ENCODE results near the gene GOLGA6D.
A peak's percentile ranks its signal among the peaks of the same experiment; 100 is the strongest.
"Not testable (repeated sequence)": the region's sequence is repeated elsewhere in the genome, so short reads cannot be mapped to it uniquely, and the experiment has no call there.

GOLGA6D gene

GRCh38 chr15:75335313-75335704, 52.7 kb downstream of the GOLGA6D start:
- no peak for DNase-seq

- peak; percentile 50 to 57 for DNase-seq
Measured at GRCh38 chr15:75335705-75336355, 53.2 kb downstream of the GOLGA6D start, which contains the start of gene COMMD4. Gene COMMD4, plus strand, starts transcription at chr15:75336063. Its CDS starts 27 bp downstream, at chr15:75336090.

DNA sequence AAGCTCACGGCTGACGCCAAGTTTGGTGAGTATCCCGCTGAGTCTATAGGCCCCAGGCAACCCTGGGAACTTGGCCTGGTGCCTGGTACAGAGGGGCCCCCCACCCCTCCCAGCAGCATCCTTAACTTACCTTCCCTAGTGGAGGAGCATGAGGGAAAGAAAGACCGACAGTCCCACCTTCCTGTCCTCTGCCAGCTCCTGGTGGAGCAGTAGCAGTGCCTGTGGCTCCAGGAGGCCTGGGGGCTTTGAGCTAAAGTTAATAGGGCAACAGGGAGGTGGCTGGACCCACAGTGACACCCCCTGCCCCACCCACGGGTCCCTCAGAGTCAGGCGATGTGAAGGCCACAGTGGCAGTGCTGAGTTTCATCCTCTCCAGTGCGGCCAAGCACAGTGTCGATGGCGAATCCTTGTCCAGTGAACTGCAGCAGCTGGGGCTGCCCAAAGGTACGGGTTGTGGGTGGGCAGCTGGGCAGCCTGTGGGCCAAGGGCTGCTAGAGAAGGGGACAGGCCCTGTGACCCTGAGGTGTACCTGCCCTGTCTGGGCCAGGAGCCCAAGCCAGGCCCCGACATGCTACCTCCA, 56.1 kb downstream of the GOLGA6D start:
- DNase-seq: no peak

DNA sequence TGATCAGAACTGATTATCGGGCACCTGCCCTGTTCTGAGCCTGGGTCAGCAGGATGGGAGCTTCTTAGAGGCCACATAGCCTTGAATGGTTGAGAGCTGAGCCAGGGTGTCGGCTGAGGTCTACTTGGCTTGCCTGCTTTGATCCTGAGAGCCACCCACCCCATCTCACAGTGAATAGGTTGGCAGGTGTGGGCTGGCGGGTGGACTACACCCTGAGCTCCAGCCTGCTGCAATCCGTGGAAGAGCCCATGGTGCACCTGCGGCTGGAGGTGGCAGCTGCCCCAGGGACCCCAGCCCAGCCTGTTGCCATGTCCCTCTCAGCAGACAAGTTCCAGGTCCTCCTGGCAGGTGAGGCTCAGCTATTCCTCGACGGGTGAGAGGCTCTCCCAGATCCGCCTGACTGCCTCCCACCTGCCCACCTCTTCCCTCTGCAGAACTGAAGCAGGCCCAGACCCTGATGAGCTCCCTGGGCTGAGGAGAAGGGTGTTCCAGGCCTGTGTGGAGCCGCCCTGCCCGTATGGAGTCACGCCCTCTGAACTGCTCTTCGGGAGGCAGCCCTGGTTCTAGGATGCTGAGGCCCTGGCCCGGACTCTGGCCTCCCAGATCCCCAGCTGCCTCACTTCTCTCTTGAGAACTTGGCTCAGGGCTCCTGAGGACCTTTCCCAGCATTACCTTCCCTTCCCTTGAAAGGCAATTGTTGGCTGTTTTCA, 57.1 kb downstream of the GOLGA6D start:
- DNase-seq: no peak

- no peak for DNase-seq
Measured at GRCh38 chr15:75342221-75342620, 59.6 kb downstream of the GOLGA6D start.

DNA sequence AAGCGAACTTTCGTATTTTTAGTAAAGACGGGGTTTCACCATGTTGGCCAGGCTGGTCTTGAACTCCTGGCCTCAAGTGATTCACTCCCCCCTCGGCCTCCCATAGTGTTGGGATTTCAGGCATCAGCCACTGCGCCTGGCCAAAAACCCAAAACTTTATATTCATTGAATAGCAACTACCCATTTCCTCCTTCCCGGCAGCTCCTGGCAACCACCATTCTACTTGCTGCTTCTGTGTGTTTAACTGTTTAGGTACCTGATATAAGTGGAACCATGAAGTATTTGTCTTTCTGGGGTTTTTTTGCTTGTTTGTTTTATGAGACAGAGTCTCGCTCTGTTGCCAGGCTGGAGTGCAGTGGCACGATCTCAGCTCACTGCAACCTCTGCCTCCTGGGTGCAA, 61.3 kb downstream of the GOLGA6D start:
- not testable (repeated sequence) for DNase-seq
